H1 (cell line): ENCODE results near the gene LLGL2. TPM values are rescaled to one million over a fixed set of nuclear protein-coding genes. Genes with fewer than 3 reads are reported as not detected.

Experiments used
- CTCF ChIA-PET: fragments of 300-600 bp; sonication (Branson Sonifier 250); formaldehyde crosslinking; loops from one replicate; lab custom pipeline; 2021; ENCODE audit not compliant: partially characterized antibody; lab: Charles Lee
- POLR2A ChIA-PET: fragments of 300-600 bp; sonication (Branson Sonifier 250); formaldehyde crosslinking; loops from one replicate; lab custom pipeline; 2021; ENCODE audit warnings: inconsistent platforms; ENCODE audit not compliant: partially characterized antibody; lab: Charles Lee
- DNase-seq, 2 experiments: peaks; one replicate each; pipeline versions ENCODE4 v3.0.0 to v3.0.0-alpha.2; 2010 to 2022; ENCODE audit warnings: low spot score in 2 of 2, low read depth in 1 of 2, mixed read lengths in 1 of 2
- FAIRE-seq: peaks from 2 replicates; lab custom pipeline; 2011; peaks lifted over from hg19 to GRCh38; lab: Jason Lieb, UNC
- H2AFZ ChIP-seq: 2 replicates; pipeline ENCODE4 v1.8.1; 2012; ENCODE audit warnings: low read length, inconsistent platforms
- H2AK5ac ChIP-seq: 2 replicates; pipeline ENCODE4 v1.6.1; 2013; ENCODE audit warnings: low read depth, low read length
- H2BK120ac ChIP-seq: replicated peaks from 2 replicates; pipeline ENCODE3; 2013; ENCODE audit warnings: low read depth, low read length, inconsistent platforms
- H2BK12ac ChIP-seq: 2 replicates; pipeline ENCODE4 v1.6.1; 2013; ENCODE audit warnings: low read depth, low read length
- H2BK15ac ChIP-seq: 2 replicates; pipeline ENCODE4 v1.6.1; 2013; ENCODE audit warnings: low read length
- H2BK20ac ChIP-seq: 2 replicates; pipeline ENCODE4 v1.6.1; 2013; ENCODE audit warnings: low read length
- H2BK5ac ChIP-seq: 2 replicates; pipeline ENCODE4 v1.6.1; 2013; ENCODE audit warnings: low read depth, low read length
- H3K14ac ChIP-seq: 2 replicates; pipeline ENCODE4 v1.6.1; 2013; ENCODE audit warnings: inconsistent platforms; ENCODE audit not compliant: insufficient read length
- H3K18ac ChIP-seq: 2 replicates; pipeline ENCODE4 v1.6.1; 2013; ENCODE audit warnings: low read length; ENCODE audit errors: extremely low read depth
- H3K23ac ChIP-seq: 2 replicates; pipeline ENCODE4 v1.6.1; 2013; ENCODE audit warnings: inconsistent platforms; ENCODE audit not compliant: insufficient read length
- H3K23me2 ChIP-seq: 2 replicates; pipeline ENCODE4 v1.6.1; 2013; ENCODE audit warnings: low read depth, low read length
- H3K27ac ChIP-seq: 2 replicates; pipeline ENCODE4 v1.6.1; 2011; ENCODE audit warnings: low read depth, low read length, inconsistent platforms
- H3K27me3 ChIP-seq, 4 experiments: replicated peaks in 1 of 4; 1 replicate in 1 of 4; 2 replicates in 3 of 4; pipeline versions ENCODE4 v1.6.1 to v1.8.1; 2011 to 2013; ENCODE audit warnings: low read length in 3 of 4, mild to moderate bottlenecking in 3 of 4, inconsistent platforms in 2 of 4, mixed read lengths in 2 of 4, moderate library complexity in 1 of 4; ENCODE audit not compliant: control insufficient read depth in 3 of 4, insufficient read depth in 3 of 4; ENCODE audit errors: extremely low read depth in 1 of 4
- H3K36me3 ChIP-seq, 4 experiments: 2 replicates each; pipeline versions ENCODE4 v1.6.1 to v1.8.1; 2011 to 2013; ENCODE audit warnings: mild to moderate bottlenecking in 4 of 4, low read length in 3 of 4, moderate library complexity in 2 of 4, control low read depth in 1 of 4, inconsistent platforms in 1 of 4; ENCODE audit not compliant: insufficient read depth in 4 of 4, control insufficient read depth in 2 of 4
- H3K4ac ChIP-seq: replicated peaks from 2 replicates; pipeline ENCODE3; 2013; ENCODE audit warnings: low read length, low read depth, mixed read lengths, inconsistent platforms; ENCODE audit not compliant: insufficient read length
- H3K4me1 ChIP-seq, 4 experiments: replicated peaks in 1 of 4; 1 replicate in 1 of 4; 2 replicates in 3 of 4; pipeline versions ENCODE4 v1.6.1 to v1.8.1; 2011 to 2013; ENCODE audit warnings: low read length in 3 of 4, inconsistent platforms in 2 of 4, mixed read lengths in 1 of 4; ENCODE audit not compliant: insufficient read depth in 4 of 4, control insufficient read depth in 3 of 4
- H3K4me2 ChIP-seq, 2 experiments: 2 replicates each; pipeline versions ENCODE4 v1.6.1 to v1.8.1; 2011 to 2013; ENCODE audit warnings: low read depth in 2 of 2, low read length in 2 of 2, control low read depth in 1 of 2, inconsistent platforms in 1 of 2, mild to moderate bottlenecking in 1 of 2; ENCODE audit not compliant: insufficient read depth in 1 of 2
- H3K4me3 ChIP-seq, 4 experiments: fragments of 200-600, 300-600 bp in 1 of 4; sonication (generic), shearing (Covaris generic), sonication (Bioruptor Twin) in 1 of 4; 2 replicates each; pipeline versions ENCODE4 v1.5.1 to v1.8.1; 2011 to 2016; ENCODE audit warnings: low read length in 4 of 4, low read depth in 3 of 4, control low read depth in 2 of 4, inconsistent platforms in 2 of 4, mild to moderate bottlenecking in 2 of 4, mixed read lengths in 1 of 4, moderate library complexity in 1 of 4; ENCODE audit not compliant: insufficient read depth in 2 of 4; ENCODE audit errors: extremely low read depth in 1 of 4
- H3K56ac ChIP-seq: replicated peaks from 2 replicates; pipeline ENCODE3; 2013; ENCODE audit warnings: low read depth, mild to moderate bottlenecking, mixed read lengths, low read length, inconsistent platforms; ENCODE audit not compliant: insufficient read length
- H3K79me1 ChIP-seq: 2 replicates; pipeline ENCODE4 v1.6.1; 2013; ENCODE audit warnings: low read depth, low read length, control low read depth
- H3K79me2 ChIP-seq, 2 experiments: 2 replicates each; pipeline versions ENCODE4 v1.6.1 to v1.8.1; 2012 to 2013; ENCODE audit warnings: low read length in 2 of 2, mild to moderate bottlenecking in 2 of 2, inconsistent platforms in 1 of 2; ENCODE audit not compliant: insufficient read depth in 2 of 2, control insufficient read depth in 1 of 2
- H3K9ac ChIP-seq, 4 experiments: replicated peaks in 1 of 4; 1 replicate in 1 of 4; 2 replicates in 3 of 4; pipeline versions ENCODE4 v1.6.1 to v1.8.1; 2011 to 2013; ENCODE audit warnings: low read depth in 3 of 4, low read length in 3 of 4, control low read depth in 2 of 4, mild to moderate bottlenecking in 2 of 4, moderate library complexity in 2 of 4, inconsistent platforms in 1 of 4; ENCODE audit errors: extremely low read depth in 1 of 4
- H3K9me3 ChIP-seq, 2 experiments: 2 replicates each; pipeline versions ENCODE4 v1.6.1 to v1.8.1; 2012 to 2013; ENCODE audit warnings: mild to moderate bottlenecking in 2 of 2, moderate library complexity in 2 of 2, control low read depth in 1 of 2, inconsistent platforms in 1 of 2, low read depth in 1 of 2, low read length in 1 of 2, mixed read lengths in 1 of 2; ENCODE audit not compliant: insufficient read depth in 2 of 2
- H4K20me1 ChIP-seq, 2 experiments: replicated peaks in 1 of 2; 2 replicates each; pipeline versions ENCODE3 to v1.8.1; 2011 to 2013; ENCODE audit warnings: inconsistent platforms in 2 of 2, low read length in 2 of 2, mild to moderate bottlenecking in 1 of 2; ENCODE audit not compliant: insufficient read depth in 2 of 2, control insufficient read depth in 1 of 2
- H4K5ac ChIP-seq: 2 replicates; pipeline ENCODE4 v1.6.1; 2013; ENCODE audit warnings: low read length, low read depth, mixed read lengths, inconsistent platforms; ENCODE audit not compliant: insufficient read length
- H4K8ac ChIP-seq: 2 replicates; pipeline ENCODE4 v1.8.0; 2013; ENCODE audit warnings: mild to moderate bottlenecking, moderate library complexity, low read length, inconsistent platforms; ENCODE audit not compliant: insufficient read depth; ENCODE audit errors: extremely low read depth
- H4K91ac ChIP-seq: replicated peaks from 2 replicates; pipeline ENCODE3; 2013; ENCODE audit warnings: low read length, mixed read lengths, inconsistent platforms; ENCODE audit not compliant: insufficient read length
- CHD2 ChIP-seq: IDR thresholded peaks from 2 replicates; pipeline ENCODE4 v1.6.1; 2012; ENCODE audit warnings: low read length, improper control_type of control experiment
- GTF2F1 ChIP-seq: IDR thresholded peaks from 2 replicates; pipeline ENCODE4 v1.6.1; 2012; ENCODE audit warnings: low read depth, low read length, improper control_type of control experiment, borderline replicate concordance
- HDAC6 ChIP-seq: IDR thresholded peaks from one replicate; pipeline ENCODE4 v1.7.1; 2012; ENCODE audit warnings: low read depth, mild to moderate bottlenecking, inconsistent platforms, low read length, moderate library complexity
- KDM1A ChIP-seq: fragments of 200-600, 300-600 bp; sonication (generic); IDR thresholded peaks from 2 replicates; pipeline ENCODE4 v1.7.1; 2016; ENCODE audit warnings: mild to moderate bottlenecking, low read length, borderline replicate concordance
- RXRA ChIP-seq: IDR thresholded peaks from 2 replicates; pipeline ENCODE4 v1.6.1; 2011; ENCODE audit warnings: low read depth, mild to moderate bottlenecking, low read length, moderate library complexity; ENCODE audit not compliant: insufficient read depth
- SAP30 ChIP-seq: fragments of 300-600 bp; sonication (generic); IDR thresholded peaks from 2 replicates; pipeline ENCODE4 v1.7.1; 2012; ENCODE audit warnings: low read length, moderate library complexity, mild to moderate bottlenecking, inconsistent platforms; ENCODE audit not compliant: insufficient read depth, insufficient replicate concordance
- SP2 ChIP-seq: IDR thresholded peaks from 2 replicates; pipeline ENCODE4 v1.6.1; 2012; ENCODE audit warnings: mild to moderate bottlenecking, low read length, inconsistent platforms
- TAF7 ChIP-seq: optimal IDR thresholded peaks from 2 replicates; pipeline ENCODE3; 2011; ENCODE audit warnings: low read depth, mild to moderate bottlenecking, inconsistent platforms, low read length, moderate library complexity, borderline replicate concordance
- TBP ChIP-seq: IDR thresholded peaks from 2 replicates; pipeline ENCODE4 v1.6.1; 2011; ENCODE audit warnings: low read depth, low read length, improper control_type of control experiment
- WGBS, 2 experiments: shearing (Covaris generic) in 1 of 2; methylation state at CpG; one replicate each; pipeline versions ENCODE4 v1.1.6 to v1.1.7; 2013 to 2015; ENCODE audit warnings: low lambda C conversion rate in 2 of 2, mixed read lengths in 2 of 2, inconsistent platforms in 1 of 2, low coverage in 1 of 2, missing lambda C conversion rate in 1 of 2; ENCODE audit not compliant: insufficient replicate concordance in 2 of 2, insufficient coverage in 1 of 2, insufficient read length in 1 of 2; ENCODE audit errors: extremely low coverage in 1 of 2, missing lambda C conversion rate in 1 of 2; 5-methylcytosine and 5-hydroxymethylcytosine counted together
- polyA plus RNA-seq, 7 experiments: library from polyadenylated mRNA; depleted of rRNA in 3 of 7; stranded (reverse) in 5 of 7; unstranded in 2 of 7; fragments of >200 nt in 5 of 7; fragments of 200-250 nt in 2 of 7; gene quantifications; 1 replicate in 5 of 7; 2 replicates in 1 of 7; 4 replicates in 1 of 7; pipeline versions ENCODE4 v1.2.1 to v1.2.3, GENCODE V29; 2011 to 2013; ENCODE audit warnings: missing spikeins in 2 of 7, mixed read lengths in 2 of 7
- total RNA-seq: library from RNA; stranded (reverse); fragmentation: NEBNext Ultra II Directional; extraction: Animal tissue kit (Norgen Biotek cat#: 25700); gene quantifications from 2 replicates; pipeline ENCODE4 v1.2.1, GENCODE V29; 2021
- TF ChIP-seq, protein P1 (sequence below): IDR thresholded peaks from 2 replicates; pipeline ENCODE4 v1.6.1; 2012; ENCODE audit warnings: inconsistent platforms
- TF ChIP-seq, protein P2 (sequence below), 3 experiments: IDR thresholded peaks; 1 replicate in 2 of 3; 2 replicates in 1 of 3; pipeline versions ENCODE4 v1.5.1 to v1.6.1; 2011; ENCODE audit warnings: low read length in 3 of 3, mild to moderate bottlenecking in 3 of 3, inconsistent platforms in 2 of 3, low read depth in 1 of 3, moderate library complexity in 1 of 3; ENCODE audit not compliant: insufficient read depth in 1 of 3; ENCODE audit errors: control extremely low read depth in 1 of 3

Gene LLGL2
- total and polyA plus RNA-seq, 2 of the 8 experiments (the other 6 are each of a cell fraction or from before 2014, with no cell fraction given): 64.5 to 77.1 TPM

DNA sequence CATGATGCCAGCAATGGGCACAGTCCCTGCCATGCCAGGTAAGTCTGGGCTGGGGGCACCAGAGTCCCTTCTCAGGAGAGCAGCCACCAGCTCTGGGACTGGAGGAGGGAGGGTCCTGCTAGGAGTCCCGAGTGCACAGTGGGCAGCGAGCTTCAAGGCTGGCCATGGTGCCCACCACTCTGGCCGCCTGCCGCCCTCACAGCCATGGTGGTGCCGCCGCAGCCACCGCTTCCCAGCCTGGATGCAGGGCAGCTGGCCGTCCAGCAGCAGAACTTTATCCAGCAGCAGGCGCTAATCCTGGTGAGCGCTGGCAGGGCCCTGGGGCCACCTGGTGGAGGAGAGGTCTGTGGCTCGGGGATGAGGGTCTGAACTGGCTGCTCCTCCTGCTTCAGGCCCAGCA, 89.8 kb downstream of the LLGL2 start:
- Histone ChIP-seq H2BK120ac (no peak overlapping the region), H2BK5ac (no peak overlapping the region; the same call in 1 of the 2 replicates), H3K14ac (no peak overlapping the region), H2AK5ac (no peak overlapping the region), H3K23me2 (no peaks in the 10 kb centered on the region), H3K79me2 (no peaks in the 10 kb centered on the region), H4K5ac (no peak overlapping the region), H3K79me1 (no peaks in the 10 kb centered on the region), H3K9ac (no peak overlapping the region), H3K27me3 (no peaks in the 10 kb centered on the region), H3K4me2 (no peak overlapping the region), H2BK20ac (no peak overlapping the region), H3K23ac (no peak overlapping the region), H3K4ac (no peak overlapping the region), H3K27ac (no peak overlapping the region), H2AFZ (no peak overlapping the region), H4K91ac (no peak overlapping the region), H4K8ac (no peak overlapping the region), H3K18ac (no peak overlapping the region), H2BK15ac (no peak overlapping the region), H4K20me1 (peaks cover 0 to 1% of the 10 kb centered on the region in 2 experiments), H2BK12ac (peak overlapping the region; percentile 60; the same call in 1 of the 2 replicates), H3K9me3 (no peaks in the 10 kb centered on the region), H3K4me1 (peaks cover 0 to 4% (median 1%) of the 10 kb centered on the region in 4 experiments; a peak in 4 of 7 replicates), H3K4me3 (no peak overlapping the region), H3K36me3 (no peaks in the 10 kb centered on the region), H3K56ac (no peak overlapping the region)
- FAIRE-seq (no peak), DNase-seq (no peak)
- ChIA-PET POLR2A (interaction anchor here (1.1 to 1.2 kb wide), 2 partner anchors 11 to 41 kb away, joined by 3 to 4 read pairs; no protein-coding TSS in a partner anchor), CTCF (interaction anchor here (0.8 to 59.2 kb wide), 7 partner anchors 9 to 137 kb away, joined by 3 to 2200 read pairs (median 13); partner anchors contain the start of genes RECQL5, SAP30BP, SMIM5 and TSEN54)
- 92% methylated on average over 11 of the region's 11 CpGs; no CpG with 5 or more reads in 1 of the 2 experiments for WGBS, 2 experiments
- TF ChIP-seq SP2 (no peak), HDAC6 (no peak), RXRA (no peak), KDM1A (no peak), SAP30 (no peak), GTF2F1 (no peak), TAF7 (no peak), TBP (no peak), CHD2 (no peak)
- TF ChIP-seq, protein P1, sequence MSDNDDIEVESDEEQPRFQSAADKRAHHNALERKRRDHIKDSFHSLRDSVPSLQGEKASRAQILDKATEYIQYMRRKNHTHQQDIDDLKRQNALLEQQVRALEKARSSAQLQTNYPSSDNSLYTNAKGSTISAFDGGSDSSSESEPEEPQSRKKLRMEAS: no peak
- TF ChIP-seq, protein P2, sequence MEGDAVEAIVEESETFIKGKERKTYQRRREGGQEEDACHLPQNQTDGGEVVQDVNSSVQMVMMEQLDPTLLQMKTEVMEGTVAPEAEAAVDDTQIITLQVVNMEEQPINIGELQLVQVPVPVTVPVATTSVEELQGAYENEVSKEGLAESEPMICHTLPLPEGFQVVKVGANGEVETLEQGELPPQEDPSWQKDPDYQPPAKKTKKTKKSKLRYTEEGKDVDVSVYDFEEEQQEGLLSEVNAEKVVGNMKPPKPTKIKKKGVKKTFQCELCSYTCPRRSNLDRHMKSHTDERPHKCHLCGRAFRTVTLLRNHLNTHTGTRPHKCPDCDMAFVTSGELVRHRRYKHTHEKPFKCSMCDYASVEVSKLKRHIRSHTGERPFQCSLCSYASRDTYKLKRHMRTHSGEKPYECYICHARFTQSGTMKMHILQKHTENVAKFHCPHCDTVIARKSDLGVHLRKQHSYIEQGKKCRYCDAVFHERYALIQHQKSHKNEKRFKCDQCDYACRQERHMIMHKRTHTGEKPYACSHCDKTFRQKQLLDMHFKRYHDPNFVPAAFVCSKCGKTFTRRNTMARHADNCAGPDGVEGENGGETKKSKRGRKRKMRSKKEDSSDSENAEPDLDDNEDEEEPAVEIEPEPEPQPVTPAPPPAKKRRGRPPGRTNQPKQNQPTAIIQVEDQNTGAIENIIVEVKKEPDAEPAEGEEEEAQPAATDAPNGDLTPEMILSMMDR (IDR thresholded peaks at IDR 0.05; ENCODE audit: control extremely low read depth in 1 of 3, insufficient read depth in 1 of 3, low read depth in 1 of 3, low read length in 3 of 3): peak; percentile 25 to 71 (median 31)
